Fibroblast of lung (primary cell): Measurements from ENCODE around the gene IL16.

Experiments used
- CTCF ChIP-seq, 2 donors: IDR thresholded peaks in 1 of 2; conservative IDR thresholded peaks in 1 of 2; 1 replicate in 1 of 2; 2 replicates in 1 of 2; pipeline ENCODE4 v1.5.1; 2011 to 2012; ENCODE audit warnings: low read length in 2 of 2, control low read depth in 1 of 2, inconsistent platforms in 1 of 2, low read depth in 1 of 2, mild to moderate bottlenecking in 1 of 2
- EZH2 ChIP-seq: IDR thresholded peaks from 2 replicates; pipeline ENCODE4 v1.5.1; 2012; ENCODE audit warnings: low read length, control low read depth, mild to moderate bottlenecking; ENCODE audit errors: missing control alignments

- TF ChIP-seq EZH2 (no peak), CTCF (conservative IDR thresholded peaks at IDR 0.05 in 1 of 2, IDR thresholded peaks at IDR 0.05 in 1 of 2; ENCODE audit: low read depth in 1 of 2, low read length in 2 of 2) (peak in 1 of 2 donors; percentile 6)
These were observed 101.2 kb downstream of the IL16 start for GRCh38 chr15:81297603-81298575.
